Stimulated activated CD8-positive, alpha-beta memory T cell treated with anti-CD3 and anti-CD28 coated beads, Interleukin-4, amount 100 ng/mL, for 1 hour (primary cell): Measurements from ENCODE around the gene SUCLG2.
"Not testable (repeated sequence)": the region's sequence is repeated elsewhere in the genome, so short reads cannot be mapped to it uniquely, and the experiment has no call there.

Experiments
- DNase-seq, 2 donors: peaks; one replicate each; pipeline ENCODE4 v3.0.0-alpha.2; 2020; ENCODE audit warnings: low read depth in 2 of 2, low spot score in 1 of 2

The SUCLG2 gene

DNA sequence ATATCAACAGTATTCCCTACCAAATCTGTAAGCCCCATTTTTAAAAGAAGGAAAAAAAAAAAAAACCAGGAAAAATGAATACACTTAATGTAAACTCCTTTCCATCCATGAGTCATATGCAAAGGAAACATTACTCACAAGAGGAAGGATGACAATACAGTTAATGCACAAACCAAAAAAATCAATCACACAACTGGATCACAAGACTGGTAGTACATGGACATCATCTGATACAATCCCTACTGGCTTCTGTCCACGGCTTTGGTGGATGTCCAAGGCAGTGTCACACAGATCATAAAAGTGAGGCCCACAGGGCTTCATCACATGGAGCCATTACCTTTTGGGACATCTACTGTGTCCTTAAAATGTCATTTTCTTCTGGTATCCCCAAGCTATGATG, 44.0 kb downstream of the SUCLG2 start:
- DNase-seq: no peak

GRCh38 chr3:67609709-67610108, 44.7 kb downstream of the SUCLG2 start:
- no peak for DNase-seq

DNA sequence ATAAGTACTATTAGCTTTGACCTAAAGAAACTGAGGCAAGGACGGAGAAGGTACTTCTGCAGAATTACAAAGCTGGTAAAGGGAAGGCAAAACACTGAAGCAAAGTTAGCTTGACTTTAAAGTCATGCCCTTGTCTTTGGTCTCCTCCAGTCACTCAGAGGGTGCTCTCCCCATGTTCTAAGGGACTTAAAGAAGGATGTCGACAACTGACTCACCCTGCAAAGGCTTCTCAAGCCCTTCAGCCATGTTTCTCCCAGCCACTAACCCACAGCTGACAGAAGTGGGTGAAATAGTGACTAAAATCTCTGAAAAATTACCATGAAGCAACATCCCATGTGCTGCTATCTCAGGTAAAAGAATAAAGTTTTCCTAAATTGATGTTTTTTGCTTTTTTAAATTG, 46.4 kb downstream of the SUCLG2 start:
- DNase-seq: no peak

DNA sequence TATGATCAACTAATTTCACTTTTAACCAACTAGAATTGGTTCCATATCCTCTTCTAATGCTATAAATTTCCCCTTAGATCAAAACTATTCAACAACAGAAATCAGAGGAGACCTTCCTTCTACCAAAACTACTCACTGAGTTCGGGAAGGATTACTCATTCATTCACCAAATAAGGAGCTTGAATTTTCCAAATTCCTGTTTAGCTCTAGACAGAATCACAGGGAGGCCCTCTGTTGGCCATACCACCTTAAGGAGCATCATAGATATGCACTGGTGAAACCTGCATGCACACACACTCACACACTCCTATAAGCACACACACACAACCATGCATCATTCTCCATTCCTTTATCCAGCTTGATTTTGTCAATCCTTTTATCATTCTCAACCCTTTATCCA, 49.0 kb downstream of the SUCLG2 start:
- no peak for DNase-seq

GRCh38 chr3:67602816-67603215, 51.6 kb downstream of the SUCLG2 start:
- DNase-seq: no peak

DNA sequence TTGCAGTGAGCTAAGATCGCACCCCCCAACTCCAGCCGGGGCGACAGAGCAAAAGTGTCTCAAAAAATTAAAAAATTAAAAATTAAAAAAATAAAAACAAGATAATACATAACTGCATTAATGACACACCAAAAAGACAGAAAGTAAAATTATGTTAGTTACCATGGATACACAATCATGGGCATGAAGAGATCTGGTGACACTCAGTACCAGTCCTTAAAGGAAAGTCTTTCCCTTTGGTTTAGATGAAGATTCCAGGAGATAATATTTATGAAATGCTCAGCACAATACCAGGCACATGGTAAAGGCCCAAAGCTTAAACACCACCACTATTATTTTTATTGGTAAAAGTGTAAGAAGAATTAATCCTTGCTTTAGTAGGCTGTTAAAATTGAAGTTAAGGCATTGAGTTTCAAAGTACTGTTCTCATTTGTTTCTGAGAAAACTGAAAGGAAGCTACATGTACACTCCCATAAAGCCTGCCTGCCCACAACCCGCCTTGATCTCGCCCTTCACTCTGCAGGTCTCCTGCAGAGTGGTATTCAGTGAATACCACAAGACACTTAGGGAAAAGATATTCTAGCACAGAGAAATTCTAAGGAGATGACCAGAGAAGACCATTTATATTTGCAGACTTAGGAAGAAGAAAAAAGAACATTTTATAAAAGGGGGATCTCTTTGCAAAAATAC, 52.3 kb downstream of the SUCLG2 start:
- DNase-seq: no peak

DNA sequence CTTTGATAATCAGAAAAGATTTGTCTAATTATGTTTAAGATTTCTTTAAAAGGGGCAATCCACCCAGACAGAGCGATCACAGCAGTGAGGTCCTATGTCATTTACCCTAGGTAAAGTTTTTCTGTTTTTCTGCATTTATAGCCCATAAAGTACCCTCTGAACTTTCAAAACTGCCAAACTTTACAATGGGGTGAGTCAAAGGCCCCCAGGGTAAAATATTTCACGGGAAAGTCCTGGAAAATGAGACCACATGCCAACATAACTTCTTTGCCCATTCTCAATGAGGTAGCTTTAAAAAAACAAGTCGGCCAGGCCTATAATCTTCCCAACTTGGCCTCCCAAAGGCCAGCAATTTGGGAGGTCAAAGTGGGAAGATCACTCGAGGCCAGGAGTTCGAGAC, 53.0 kb downstream of the SUCLG2 start:
- DNase-seq: no peak

DNA sequence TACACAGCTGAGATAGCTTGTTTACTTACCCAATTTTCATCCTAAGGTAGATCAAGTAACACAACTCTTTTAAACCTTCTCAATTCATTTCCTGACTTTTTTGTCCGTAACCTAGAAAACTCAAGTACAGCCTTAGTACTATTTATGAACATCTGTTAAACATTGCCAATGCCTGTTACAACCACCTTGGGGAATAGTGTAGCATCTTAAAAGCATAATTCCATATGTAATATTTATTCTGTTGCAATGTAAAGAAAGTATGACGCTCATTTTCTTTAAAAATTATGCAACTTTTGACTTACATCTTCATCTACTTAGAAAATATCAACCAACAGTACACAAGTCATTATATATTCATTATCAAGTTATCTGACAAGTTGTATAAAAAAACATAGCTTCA, 54.6 kb downstream of the SUCLG2 start:
- no peak for DNase-seq

GRCh38 chr3:67598814-67599556, 55.4 kb downstream of the SUCLG2 start:
- DNase-seq: no peak

DNA sequence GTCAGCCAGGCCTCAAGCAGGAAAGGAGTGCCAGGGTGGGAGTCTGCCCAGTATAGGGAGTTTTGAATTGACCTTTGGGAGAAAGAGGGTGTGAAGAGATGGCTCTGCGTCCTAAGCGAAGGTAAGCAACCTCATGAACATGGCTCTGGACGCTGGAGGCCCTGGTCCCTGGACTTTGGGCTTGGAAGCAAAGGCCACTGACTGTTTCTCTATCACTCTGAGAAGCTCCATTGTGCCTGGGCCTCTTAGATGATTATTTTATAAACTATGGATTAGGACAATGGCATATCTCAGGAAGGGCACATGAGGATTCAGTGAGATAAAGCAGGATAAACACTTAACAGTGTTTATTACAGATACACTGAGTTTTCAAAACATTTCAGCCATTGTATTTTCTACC, 59.0 kb downstream of the SUCLG2 start:
- no peak for DNase-seq

DNA sequence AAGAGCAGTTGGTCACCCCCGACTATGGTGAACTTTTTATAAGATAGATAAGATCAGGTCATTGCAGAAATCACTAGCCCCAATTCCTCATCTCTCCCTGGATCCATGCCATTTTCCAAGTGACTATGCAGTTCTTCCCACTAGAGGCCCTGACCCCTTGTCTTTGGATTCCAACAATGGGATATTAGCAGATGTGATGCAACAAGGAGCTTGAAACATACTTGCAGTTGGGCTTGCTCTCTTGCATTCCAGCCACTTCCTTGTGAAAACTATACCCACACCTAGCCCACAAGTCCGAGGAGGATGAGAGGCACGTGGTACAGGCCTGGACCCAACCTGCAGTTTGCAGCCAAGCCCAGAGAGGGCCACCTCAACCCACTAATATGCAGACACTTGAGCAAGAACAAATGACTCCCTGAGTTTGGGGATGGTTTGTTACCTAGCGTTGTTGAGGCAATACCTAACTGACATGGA, 60.6 kb downstream of the SUCLG2 start:
- DNase-seq: no peak

GRCh38 chr3:67592057-67592456, 62.4 kb downstream of the SUCLG2 start:
- DNase-seq: no peak

GRCh38 chr3:67587811-67588210, 66.6 kb downstream of the SUCLG2 start:
- no peak for DNase-seq

GRCh38 chr3:67587301-67587700, 67.1 kb downstream of the SUCLG2 start:
- DNase-seq: no peak

DNA sequence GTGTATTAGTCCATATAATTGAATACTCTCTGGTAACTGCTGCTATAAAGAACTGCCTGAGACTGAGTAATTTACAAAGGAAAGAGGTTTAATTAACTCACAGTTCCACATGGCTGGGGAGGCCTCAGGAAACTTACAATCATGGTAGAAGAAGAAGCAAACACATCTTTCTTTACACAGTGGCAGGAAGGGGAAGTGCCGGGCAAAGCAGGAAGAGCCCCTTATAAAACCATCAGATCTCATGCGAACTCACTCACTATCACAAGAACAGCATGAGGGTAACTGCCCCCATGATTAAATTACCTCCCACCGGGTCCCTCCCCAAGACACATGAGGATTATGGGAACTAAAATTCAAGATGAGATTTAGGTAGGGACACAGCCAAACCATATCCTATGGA, 69.8 kb downstream of the SUCLG2 start:
- DNase-seq: not testable (repeated sequence)

DNA sequence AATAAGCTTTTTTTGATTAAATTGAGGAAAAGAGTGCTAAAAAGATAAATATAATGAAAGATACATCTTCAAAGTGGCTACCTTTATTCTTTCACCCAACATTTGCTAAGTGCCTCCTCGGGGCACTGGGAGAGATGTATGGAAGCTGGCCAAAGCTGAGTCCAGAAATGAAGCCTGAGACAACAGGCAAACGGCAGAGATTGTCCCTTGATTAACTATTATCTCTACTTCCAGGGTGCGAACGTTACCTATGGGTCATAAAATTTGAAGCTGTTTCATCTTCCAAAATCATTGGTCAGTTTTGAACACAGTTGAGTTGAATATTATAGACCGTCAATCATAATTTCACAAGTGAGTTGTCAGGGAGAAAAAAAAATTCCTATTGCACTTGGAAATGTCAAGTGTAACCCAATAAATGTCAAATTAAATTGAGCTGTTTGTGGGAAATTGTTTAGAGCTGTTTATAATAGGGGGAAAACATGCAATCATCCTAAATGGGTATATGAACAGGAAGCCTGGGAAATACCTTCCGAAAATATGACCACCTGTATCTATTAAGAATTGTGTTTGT, 73.9 kb downstream of the SUCLG2 start:
- DNase-seq: no peak

DNA sequence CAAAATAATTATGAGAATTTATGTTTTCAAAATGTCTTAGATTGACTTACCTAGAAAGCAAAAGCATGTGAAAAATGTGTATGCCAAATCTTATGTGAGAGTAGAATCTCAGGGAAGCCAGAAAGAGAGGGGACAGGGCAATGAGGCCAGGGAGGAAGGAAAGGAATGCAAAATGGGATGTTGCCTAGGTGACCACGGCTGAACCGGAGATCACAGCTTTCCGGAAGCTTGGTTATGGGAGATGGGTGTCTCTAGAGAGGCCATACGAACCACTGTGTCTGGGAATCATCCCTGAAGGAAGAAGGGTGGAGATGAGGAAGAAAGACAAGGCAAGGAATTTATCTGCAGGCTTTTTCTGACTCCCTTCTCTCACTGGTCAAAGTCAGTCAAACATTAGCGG, 76.0 kb downstream of the SUCLG2 start:
- DNase-seq: no peak

DNA sequence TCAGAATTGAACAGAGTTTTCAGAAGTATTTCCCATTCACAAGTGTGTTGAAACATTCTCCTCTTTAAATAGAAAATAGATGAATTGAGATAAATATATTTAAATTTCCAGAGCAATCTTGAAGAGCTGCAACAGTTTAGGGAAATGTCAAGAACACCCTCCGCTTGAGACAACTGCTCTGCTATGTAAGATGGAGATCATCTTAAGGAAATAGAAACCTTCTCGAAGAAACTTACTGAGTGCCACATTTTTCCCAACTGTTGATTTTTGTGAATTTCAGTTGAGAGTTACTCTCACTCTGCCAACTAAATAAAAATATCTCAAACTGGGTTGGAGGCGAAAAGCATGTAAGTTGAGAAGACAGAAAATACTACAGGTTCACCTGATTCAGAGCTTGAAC, 78.0 kb downstream of the SUCLG2 start:
- DNase-seq: no peak

DNA sequence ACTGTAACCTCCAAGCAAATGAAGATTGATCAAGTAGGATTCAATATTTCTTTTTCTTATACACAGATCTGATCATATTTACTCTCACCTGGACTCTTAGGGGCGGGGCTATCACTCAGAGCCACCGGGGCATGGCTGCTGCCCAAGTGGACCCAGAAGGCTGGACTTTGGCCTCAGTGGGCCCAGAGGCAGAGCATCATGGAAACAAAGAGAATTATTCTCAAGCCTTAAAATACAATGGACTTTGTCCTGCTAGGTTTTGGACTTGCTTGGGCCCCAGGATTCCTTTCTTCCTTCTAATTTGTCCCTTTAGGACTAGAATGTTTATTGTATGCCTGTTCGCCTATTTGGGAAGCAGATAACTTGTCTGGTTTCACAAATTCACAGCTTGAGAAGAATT, 85.1 kb downstream of the SUCLG2 start:
- no peak for DNase-seq

- no peak for DNase-seq
These were observed 86.5 kb downstream of the SUCLG2 start for GRCh38 chr3:67567893-67568292.

DNA sequence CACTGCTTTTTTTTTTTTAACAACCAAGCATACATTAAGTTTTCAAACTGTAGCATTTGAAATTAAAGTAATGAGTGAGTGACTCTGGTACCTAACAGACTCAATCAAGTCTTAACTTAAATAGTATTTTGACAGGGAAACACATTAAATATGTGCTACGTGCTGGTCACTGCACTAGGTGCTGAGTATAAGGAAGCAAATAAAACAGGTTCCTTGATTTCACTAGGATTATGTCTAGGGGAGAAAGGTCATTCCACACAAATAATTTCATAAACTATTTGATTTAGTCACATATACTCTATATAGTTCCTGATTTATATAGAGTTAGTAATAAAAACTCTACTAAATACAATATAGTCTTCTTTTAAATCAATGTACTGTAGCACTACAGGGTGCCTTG, 89.4 kb downstream of the SUCLG2 start:
- no peak for DNase-seq

DNA sequence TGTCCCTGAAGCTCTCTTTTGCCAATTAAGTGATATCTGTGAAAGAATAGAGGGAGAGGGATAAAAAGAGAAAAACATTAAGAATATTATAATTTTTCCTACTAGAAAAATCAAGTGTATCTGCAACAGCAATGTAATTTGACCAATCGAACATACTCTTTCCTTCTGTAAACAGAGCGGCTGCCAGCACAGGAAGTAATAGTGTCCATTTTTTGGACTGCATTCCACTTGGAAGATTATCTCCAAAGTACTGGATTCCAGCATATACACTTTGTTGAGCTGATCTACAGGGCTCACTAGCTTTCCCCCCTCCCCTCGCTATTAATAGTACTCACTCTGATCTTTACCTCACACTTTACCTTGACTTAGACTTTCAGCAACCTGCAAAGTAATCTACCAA, 90.4 kb downstream of the SUCLG2 start:
- DNase-seq: no peak
